GM21737 (cell line): ENCODE results near the gene CACNA1G.

Experiments
- ATAC-seq: cut with Tn5 transposase; IDR thresholded peaks from one replicate; pipeline ENCODE4 v1.9.1; 2021; ENCODE audit warnings: mild to moderate bottlenecking, moderate library complexity; ENCODE audit not compliant: unreplicated experiment

Gene CACNA1G

DNA sequence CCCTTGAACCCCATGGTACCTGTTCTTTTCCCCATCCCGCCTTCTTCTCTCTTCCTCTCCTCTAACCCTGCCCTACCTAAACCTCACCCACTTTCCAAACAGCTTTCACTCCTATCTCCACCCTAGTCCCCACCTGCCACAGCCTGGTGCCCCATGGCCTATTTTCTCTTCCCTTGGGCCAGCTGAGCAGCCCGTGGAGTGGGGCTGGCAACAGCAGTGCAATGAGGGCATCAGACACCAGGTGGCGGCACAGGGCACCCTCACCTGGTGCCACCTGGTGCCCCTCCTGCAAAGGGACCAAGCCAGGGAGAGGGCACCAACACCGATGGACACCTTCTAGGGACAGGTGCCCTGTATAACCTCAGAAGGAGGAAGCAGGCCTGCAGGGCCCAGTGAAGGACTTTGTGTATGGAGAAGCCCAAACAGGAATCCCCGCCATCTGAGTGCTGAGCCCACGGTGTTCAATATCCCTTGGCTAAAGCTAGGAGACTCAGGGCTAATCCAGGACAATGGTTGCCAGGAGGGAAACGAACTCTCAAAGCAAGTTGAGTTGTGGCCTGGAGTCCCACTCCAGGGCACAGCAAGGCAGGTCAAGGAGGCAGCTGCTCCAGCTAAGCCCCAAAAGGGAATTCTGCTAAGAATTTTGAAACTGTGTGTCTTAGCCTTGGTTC is 70.1 kb downstream of the CACNA1G start:
- ATAC-seq = no peak

DNA sequence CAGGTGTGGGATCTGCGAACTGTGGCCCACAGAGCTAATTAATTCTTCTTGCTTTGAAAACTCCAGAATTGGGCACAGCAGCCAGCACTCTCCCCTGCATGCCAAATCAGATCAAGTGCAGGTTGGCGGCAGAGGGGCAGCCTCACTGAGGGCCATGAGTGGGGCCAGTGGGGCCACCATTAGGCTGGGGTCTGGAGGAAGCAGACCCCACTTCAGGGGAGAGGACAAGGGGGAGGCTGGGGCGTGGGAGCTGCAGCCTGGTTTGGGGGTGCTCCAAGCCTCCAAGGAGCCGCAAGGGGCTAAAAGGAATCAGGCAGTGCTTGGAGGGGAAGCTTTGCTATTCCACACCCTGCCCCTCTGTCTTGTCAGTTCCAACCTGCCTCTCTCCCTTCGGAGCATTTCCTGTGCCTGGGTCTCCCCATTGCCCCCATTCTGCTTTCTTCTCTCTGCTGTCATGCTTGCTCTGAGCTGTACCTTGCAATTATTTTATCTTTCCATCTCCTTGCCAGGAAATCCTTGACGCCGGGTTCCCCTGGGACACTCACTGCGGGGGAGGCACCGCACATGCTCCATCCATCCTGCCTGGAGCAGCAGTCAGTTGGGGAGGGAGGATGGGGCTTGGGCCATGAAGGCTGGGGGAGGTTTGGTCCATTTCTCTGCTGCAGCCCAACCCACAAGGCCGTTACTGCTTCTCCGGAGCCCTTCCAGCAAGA is 70.8 kb downstream of the CACNA1G start:
- no peak for ATAC-seq

DNA sequence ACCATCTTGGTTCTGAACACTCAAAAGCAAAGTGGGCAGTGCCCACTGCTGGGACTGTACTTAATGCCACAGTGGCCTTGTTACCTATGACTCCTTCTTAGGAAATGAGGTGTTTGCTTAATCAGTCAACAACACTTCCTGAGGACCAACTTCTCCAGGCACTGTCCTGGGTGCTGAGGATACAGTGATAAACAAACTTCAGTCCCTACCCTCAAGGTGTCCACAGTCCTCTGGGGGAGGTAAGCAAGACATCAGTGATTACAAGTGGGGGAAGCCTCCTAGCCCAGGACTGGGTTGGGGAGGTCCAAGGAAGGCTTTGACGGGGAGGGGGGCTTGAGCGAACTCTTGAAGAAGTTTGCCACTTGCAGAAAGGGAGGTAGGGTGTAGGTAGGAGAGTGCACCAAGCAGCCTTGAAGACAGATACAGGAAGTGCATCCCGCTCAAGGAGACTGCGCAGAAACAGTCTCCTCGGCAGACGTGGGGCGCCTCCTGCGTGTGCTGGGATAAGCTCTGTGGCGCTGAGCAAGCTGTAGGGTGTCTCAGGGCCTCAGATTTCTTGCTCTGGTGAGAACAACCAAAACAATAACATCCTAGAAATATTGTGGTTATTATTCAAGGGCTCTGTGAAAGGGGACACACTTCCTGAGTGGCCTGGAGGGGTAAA is 71.5 kb downstream of the CACNA1G start:
- ATAC-seq = no peak

DNA sequence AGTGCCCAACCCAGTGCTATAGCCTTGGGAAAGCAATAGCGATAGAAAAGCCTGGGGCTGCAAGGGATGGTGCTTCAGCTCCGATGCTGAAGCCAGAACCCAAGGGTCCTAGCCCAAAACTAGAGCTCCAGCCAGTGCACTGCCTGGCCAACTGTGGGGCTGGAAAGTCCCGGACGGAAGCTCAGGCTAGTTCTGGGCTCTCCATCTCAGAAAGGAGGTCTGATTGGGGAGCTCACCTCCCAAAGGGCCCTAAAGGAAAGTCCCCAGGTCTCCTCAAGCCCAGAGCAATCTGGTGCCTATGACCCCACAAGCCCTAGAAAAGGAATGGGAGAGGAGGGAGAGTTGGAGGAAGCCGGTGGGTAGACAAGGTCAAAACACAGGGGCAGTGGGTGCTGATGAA is 72.1 kb downstream of the CACNA1G start:
- no peak for ATAC-seq

DNA sequence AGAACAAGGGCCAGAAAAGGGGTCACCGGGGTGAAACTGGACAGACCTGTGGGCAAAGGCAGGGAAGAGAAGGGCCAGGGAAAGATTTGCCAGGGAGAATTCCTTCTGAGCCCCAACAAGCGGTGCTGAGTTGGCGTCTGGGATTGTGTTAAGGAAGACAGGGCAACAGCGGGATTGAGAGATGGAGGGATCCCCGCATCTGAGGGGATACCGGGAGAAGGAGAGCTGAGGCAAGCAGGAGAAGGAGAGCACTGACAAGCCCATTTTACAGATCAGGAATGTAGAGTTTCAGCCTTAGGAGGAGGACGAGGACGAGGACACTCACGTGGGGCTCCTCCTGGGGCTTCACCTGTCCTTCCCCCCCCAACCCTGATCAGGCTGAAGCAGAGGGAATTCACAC is 73.2 kb downstream of the CACNA1G start:
- no peak for ATAC-seq

DNA sequence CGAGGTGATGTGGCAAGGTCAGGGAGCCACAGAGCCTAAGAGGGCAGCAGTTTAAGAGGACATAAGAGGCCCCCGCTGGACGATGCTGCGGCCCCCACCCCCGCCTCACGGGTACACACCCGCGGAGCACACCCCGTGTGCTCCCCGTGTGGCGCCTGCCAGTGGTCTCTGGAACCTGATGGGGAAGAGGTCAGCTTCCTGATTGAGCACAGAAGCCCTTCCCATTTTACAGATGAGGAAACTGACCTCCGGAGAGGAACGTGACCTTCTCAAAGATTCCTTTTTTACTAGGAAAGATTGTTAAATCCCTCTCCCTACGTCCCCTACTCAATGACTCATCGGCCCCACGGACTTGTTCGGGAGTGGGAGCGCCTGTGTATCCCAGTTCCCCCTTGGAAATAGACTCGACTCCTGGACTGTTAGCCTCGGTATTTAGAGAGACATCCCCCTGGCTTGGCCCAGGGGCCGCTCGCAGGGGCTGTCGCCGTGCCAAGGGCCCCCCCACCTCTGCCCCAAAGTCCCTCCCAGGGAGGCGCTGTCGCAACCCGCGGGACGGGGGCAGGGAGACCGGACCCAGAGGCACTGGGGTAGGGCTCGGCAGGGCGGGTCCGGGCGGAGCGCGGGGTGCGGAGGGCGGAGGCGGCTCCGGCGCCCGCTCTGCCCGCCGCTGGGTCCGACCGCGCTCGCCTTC is 73.9 kb downstream of the CACNA1G start, which contains the start of gene ABCC3:
Gene ABCC3, plus strand, starts transcription at position 658 of the 691 bp plus-strand sequence. CDS start 56 bp downstream, outside the sequence.
- no peak for ATAC-seq

DNA sequence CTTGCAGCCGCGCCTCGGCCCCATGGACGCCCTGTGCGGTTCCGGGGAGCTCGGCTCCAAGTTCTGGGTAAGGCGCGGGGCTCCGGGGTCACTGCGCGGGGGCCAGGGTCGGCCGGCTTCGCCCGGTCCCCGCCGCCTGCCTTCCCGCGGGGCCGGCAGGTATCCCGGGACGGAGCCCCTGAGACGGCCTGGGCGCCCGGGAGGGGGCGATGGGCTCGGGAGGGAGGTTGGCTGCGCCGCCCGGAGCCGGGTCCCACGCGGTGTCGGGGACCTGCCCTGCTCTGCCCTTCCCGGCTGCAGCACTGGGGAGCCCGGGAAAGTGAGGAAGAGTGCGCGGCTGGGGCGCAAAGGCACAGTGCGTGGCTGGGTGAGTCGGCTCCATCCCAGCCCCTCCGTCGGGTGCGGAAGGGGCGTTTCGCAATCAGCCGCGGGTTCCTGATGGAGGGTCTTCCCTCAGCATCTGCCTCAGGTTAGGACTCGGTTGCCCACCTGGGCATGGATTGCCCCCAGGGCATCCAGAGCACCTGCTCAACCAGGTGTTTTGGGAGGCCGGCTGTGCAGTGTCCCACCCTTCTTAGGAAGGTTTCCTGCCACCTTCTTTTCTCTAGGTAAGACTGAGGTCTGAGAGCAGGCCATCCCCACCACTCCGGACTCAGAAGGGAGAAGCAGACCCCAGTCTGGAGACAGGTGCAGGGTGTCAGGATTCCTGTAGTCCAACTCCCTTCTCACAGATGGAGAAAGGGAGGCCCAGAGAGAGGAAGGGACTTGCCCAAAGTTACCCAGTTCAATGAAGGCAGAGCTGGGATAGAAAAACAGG is 74.6 kb downstream of the CACNA1G start:
- no peak for ATAC-seq

DNA sequence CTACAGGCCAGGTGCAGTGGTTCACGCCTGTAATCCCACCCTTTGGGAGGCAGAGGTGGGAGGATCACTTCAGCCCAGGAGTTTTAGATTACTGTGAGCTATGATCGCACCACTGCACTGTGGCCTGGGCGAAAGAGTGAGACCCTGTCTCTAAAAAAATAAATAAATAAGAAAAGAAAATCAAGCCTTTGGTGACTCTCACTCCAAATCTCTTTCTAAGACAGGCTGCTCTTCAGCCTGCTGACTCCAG is 75.1 kb downstream of the CACNA1G start:
- ATAC-seq = no peak

DNA sequence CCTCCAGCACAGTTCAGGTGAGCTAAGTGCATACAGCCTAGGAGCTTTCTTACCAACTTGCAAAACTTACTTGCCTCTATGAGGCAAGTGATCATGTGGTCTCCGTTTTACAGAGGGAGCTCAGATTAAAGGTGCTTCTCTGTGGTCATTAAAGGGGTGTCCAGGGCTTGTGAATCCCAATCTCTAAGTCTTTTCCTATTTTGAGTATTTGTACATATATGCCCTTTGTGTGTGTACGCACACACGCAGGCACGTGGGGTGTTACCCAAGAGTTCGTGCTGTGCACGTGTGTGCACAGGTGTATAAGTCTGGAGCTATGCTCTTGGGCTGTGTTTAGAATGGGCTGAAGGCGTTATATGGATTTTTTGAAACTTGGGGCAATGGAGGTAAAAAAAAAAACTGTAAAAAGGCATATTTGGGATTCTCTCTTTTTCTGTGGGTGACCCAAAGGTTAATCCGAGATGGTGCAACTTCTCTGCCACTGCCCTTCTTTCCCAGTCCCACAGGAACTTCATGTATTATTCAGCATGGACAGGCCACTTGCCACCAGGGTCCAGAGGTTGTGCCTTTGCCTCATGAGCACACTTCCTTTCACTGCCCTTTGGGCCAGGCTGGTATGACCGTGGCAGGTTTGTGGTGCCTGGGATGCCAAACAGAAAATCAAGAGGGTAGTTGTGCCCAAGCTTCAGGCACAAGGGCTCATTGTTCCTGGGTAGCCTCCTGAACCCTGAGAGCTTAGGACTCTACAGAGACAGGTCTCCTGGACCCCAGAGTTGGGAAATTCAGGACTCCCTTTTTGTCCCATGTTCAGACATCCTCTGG is 75.7 kb downstream of the CACNA1G start:
- ATAC-seq = no peak

DNA sequence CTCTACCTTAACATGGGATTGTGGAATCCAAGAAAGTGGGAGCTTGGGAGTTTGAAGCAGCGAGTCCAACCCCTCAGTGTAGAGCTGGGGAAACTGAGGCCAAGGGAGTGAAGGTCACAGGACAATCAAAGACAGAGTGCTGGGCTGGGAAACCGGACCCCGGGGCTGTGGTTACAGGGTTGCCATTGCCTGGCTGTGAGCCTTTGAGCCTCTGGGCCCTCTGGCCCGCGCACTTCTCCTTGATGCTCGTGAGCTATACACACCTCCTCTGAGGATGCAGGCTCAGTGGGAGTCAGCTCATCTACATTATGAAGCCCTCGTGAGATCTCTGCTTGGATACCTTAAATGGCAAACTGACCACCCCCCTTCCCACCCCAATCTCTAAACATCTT is 76.3 kb downstream of the CACNA1G start:
- ATAC-seq = no peak

DNA sequence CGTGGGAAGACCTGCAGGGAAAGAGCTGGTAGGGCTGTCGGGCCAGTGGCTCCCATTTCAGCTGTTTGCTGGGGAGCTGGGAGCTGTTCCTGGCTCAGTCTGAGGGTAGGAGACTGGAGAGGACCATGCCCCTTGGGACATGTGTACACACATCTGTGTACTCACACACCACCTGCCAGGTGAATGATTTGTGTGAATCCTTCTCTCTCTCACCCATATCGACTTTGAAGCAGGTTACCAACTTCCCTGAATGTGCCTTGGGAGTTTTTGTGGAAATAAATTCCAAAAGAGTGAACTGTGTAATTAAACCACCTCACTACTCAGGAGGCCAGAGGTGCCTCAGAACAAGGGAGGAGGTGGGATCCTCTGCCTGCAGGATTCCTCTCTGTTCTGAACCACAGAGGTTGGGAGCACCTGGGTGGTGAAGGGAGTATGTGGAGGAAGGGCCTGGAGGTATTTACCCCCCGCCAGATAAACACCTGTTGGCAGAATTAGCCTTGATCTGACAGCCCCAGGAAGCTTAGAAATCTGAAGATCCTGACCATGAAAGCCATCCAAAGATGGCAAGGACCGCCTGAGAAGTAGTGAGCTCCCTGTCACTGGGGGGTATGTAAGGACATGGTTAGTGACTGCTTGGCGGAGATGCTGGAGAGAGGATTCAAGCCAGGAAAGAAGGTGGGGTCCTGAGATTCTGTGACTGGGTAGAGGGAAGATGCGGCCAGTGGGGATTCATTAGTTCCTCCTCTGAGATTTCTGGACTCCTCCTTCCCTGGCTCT is 77.5 kb downstream of the CACNA1G start:
- ATAC-seq = no peak

DNA sequence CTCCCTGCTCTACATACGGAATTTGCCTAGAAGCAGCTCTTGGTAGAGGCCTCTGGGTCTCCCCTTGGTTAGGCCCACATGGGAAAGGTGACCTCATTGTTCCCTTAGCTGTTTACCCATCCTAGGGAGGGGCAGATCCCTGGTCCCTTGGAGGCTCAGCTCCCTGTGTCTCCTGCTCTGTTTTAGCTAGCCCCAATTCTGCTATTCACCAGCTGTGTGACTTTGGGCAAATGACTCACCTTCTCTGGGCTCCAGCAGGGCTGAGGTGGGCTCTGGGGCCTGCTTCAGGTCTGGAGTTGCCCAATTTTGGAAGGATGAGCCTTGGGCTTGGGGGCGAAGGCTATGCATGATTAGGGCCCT is 78.1 kb downstream of the CACNA1G start:
- no peak for ATAC-seq

DNA sequence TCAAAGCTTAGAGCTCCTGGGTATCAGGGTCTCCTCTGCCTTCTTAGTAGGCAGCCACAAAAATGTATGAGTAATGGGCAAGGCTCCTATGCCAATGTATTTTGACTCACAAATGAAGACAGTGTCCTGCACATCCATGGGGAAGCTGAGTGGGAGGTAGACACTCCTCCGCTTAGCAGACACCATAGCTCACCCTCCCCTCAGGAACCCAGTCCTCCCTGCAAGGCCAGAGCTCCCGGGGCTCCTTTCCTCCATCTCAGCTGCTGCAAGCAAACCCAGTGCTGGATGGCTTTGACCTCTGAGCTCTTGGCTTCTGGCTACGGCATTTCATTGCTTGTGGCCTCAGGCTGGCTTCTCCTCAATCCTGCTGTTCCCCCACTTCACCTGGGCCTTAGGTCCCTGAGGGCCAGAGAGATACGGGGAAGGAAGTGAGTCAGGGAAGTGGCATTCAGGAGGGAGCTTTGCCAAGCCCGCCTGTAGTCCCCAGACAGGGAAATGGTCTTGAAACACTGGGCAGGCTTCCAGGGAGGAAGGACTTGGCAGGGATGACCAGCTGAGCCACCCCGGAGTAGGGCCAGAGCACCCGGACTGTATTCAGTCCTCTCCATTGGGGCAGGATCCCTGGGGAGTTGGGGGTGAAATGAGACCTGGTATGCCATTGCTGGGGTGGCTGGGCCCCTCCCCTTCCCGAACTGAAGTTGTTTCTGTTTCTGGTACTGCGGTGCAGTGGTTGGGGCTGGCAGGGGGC is 78.6 kb downstream of the CACNA1G start:
- ATAC-seq = no peak

DNA sequence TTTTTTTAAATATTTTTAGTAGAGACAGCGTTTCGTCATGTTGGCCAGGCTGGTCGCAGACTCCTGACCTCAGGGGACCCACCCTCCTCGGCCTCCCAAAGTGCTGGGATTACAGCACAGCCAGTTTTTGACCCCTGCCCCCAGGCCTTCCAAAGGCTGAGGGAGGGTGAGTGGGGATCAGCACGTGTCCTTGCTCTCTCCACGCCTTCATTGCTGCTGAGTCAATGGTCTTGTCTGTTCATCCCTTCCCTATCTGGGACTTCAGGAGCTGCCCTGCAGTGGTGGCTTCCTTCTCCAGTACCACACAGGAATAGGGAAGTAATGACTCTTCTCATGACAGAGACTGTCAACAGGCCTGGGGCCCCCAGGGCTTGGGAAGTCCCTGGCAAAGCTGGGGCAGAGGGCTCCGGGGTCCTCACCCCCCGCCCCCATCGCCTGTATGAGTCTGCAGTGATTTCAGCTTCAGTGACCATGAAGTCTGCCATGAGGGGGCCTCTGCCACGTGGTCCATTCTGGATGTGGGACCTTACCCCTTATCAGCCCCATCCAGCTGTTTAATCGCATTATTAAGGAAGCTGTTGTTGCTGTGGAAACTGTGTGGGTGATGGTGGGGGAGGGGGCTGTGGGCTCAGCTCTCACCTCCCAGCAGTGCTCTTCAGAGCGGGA is 80.3 kb downstream of the CACNA1G start:
- ATAC-seq = no peak

DNA sequence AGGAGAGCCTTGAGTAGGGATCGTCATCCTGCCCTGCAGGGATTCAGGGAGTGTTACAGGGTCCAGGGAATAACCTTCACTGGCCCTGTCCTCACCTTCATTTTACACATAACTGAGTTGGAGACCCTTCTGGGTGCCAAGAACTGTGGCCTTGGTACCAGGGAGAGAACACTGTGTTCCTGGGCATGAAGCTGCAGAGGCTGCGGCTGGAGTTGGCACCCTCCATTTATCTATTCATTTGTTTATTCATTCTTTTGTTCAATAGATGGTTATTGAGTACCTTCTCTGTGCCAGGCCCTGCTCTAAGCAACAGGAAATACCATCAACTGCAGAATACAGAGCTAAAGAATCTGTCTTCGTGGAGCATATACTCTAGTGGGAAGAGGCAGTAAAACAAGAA is 80.8 kb downstream of the CACNA1G start:
- no peak for ATAC-seq

DNA sequence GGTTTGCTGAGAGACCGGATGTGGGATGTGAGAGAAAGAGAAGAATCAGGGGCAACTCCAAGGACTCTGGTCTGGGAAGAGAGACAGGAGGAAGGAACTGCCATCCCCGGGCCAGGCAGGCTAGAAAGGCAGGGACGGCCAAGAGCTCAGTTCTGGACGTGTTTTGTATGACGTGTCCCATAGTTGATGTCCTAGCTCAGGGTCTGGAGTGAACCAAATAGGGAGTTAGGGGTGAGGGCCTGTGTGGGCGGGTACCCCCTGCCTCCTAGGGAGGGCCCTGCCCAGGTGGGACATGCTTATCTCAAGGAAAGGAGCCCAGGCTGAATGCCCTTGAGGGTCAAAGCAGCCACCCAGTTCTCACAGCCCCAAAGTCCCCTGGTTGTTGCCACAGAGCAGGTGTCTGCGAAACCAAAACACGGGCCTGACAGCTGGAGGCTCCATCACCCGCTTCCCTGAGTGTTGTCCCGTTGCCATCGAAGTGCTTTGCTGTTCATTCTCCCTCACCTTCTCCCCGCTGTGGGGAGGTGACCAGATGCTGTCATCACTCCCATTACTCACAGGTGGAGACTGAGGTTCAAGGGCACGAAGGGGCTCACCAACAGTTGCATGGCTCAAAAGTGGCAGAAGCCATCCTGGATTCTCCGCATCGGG is 81.7 kb downstream of the CACNA1G start:
- no peak for ATAC-seq

DNA sequence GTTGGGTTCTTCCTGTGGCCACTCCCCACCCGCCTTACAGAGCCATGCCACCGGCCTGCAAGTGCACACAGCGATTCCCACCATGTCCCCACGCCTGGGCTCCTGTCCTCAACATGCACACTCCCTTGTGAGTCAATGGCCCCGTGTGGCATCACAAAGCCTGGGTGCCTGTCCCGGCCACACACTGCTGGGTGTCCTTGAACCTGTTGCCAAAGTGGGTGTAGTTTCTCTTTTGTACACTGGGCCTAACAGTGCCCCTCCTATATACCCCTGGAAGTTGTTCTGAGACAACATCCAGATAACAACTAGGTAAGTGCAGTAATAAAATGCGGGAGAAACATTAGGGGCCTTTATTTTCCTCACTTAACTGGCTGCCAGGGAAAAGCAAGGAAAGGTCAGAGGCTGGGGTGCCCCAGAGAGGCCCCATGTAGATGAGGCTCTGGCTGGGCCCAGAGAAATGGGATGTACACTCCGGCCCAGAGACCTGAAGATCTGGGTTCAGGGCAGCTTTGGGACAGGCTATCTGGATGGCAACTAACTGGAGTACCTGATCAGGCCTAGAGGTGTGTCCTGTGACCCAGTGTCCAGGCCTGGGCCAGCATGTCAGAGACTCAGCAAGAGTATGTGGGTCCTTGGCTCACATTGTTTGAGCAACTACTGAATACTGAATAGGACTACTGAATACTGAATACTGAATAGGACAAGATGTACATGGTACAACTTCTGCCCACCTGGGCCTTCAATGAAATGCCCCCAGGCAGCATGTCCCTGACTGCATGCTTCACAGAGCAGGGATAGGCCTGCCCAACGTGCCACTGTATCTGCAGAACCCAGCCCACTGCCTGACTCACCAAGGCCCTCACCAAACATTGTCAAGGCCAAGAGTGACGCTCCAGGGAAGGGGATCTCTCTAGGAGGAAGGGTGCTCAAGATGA is 82.5 kb downstream of the CACNA1G start:
- ATAC-seq = no peak
